Activated CD4-positive, alpha-beta T cell treated with anti-CD3 and anti-CD28 coated beads, Interleukin-2, amount 50 U/mL, for 1 hour (primary cell): ENCODE results near the gene ADAT2.

Experiments used
- DNase-seq: peaks from one replicate; pipeline ENCODE4 v3.0.0-alpha.2; 2020

ADAT2 gene

DNA sequence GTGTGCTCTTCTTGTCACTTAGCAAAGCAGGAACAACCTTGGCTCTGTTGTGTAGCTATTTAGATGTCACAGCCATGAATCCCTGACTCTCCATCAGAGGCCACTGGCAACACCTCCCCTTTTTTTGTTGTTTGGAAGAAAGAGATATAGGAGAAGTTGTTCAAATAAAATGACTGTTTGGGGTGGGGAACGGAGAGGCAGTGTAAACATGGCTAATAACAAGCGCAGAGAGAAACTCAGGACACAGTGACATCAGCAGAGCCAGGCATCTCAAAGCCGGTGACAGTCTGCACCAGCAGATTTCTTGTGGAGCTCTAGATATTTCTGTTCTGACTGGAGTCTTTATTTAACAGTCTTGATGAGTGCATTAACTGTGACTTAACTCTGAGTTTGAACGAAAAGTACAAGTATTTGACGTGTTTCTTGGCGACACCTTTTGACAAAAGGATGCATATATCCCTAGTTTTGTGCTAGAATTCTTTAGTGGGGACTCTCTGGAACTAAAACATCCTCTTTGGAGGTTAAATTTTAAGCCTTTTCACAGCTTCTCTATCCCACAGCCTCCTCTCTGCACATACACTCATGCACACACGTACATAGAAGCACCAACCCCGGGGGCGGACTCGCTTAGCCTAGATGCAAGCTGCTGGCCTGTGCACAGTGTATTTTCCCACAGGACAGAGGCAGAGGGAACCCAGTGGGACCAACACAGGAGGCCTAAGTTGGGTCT is 53.8 kb downstream of the ADAT2 start:
- DNase-seq, result no peak

DNA sequence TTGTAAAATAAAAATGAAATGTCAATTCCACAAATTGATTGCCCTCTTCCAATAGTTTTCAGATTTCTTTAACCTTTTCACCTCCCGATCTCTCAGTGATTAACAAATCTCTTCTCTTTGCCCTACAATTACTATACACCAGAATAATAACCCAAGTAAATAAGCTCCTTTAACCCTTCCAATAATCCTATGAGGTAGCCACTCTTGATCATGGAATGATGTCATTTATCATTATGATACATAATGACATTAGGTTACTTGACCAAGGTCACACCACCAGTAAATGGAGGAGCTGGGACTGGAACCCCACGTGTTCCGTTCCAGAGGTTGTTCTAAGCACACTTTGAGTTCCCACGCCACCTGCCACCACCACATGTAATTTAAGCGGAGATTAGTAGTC is 54.8 kb downstream of the ADAT2 start:
- no peak for DNase-seq

DNA sequence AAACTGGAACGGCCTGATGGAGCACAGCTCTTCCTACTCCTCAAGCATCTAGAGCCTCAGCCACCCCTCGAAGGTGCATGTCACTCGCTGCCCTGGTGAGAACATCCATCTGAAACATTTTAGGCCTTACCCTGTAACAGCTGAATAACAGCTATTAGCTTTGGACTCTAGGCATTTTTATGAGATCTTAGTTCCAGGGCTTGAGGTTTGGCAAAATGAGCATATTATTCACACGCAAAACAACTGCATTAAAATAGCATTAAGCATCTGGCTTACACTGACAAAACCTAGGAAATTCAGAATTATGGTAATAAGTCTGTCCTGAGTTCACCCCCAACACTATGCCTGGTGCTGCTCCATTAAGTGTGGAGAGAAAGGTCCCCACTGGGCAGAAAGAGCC is 56.1 kb downstream of the ADAT2 start:
- DNase-seq, result no peak

GRCh38 chr6:143390278-143390677 is 60.2 kb downstream of the ADAT2 start:
- no peak for DNase-seq

DNA sequence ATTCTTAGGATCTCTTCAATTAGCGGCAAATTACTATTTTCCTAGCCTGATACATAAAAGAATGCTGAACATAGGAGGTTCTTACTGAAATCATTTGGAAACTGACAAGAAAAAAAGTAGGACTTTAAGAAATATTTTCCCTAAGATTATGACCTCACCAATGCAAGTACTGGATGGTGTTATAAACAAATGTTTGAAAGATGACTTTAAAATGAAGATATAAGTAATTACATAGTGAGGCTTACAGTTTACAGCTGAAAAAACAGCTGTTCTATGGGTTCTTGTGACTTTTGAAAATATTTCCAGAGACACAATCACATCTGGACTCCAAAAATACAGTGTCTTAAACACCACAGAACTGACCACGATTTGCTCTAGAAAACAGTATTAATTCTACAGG is 64.9 kb downstream of the ADAT2 start:
- no peak for DNase-seq

DNA sequence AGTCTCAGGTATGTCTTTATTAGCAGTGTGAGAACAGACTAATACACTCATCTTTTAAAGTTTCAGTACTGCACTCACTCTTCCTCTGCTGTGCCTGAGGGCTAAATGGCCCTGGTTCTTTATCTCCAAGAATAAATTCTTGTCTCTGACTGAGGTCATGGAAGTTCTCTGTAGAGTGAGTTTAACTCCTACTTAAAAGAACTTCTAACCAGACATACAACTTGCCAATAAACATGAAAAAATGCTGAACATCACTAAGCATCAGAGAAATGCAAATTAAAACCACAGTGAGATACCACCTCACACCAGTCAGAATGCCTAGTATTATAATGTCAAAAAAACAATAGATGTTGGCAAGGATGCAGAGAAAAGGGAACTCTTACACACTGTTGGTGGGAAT is 73.6 kb downstream of the ADAT2 start:
- no peak for DNase-seq

DNA sequence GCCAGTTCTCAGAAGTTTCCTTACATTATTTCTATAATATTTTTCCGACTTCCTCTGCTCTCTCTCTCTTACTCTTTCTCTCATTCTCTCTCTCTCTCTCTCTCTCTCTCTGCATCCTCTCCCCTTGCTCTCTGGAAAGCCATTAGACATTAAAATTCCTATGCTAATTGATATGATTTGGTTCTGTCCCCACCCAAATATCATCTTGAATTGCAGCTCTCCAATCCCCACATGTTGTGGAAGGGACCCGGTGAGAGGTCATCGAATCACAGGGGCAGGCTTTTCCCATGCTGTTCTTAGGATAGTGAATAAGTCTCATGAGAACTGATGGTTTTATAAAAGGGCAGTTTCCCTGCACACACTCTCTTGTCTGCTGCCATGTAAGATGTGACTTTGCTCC is 74.1 kb downstream of the ADAT2 start:
- no peak for DNase-seq

DNA sequence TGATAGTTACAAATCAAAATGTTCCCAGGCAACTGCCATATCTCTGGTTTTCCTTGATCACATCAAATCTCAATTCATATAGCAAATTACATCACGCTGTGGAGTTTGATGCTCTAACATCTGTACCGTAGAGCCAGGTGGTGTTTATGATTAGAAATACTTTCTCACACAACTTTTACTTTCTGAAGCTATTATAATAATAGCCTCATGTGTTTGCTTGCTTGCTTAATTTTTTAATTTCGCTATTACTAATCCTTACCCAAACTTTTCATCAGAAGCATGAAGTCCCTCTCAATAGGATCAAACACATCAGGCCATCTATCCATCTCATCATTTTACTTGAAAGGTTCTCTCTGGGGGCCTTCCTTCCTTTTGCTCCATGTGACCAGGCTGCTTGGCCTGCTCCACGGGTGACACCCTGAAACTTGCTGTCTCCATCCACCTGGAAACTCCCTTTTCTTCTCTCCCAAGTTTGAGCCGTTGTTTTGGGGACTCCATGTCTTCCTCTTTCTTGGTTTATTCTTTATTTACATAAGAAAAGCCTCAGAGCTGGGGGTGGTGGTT is 75.4 kb downstream of the ADAT2 start:
- DNase-seq, result no peak

DNA sequence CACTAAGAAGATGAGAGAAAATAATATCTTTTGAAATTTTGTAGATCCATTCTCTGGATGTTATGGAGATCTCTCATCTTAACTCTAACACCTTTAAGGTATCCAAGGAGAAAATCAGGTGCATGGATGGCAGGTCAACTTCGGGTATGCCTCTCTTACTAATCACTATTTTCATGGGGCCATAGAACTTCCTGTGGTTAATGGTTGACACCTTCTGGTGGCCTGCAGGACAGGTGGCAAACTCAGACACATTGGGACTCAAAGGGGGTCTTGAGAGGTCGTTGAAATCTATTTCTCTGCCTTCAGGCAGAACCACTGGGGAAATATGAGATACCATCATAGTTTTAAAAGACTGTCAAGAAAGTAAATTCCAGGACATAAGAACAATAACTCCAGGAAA is 76.5 kb downstream of the ADAT2 start:
- DNase-seq, result no peak
